HEK293T (cell line): Measurements from ENCODE around the gene VIPR2.

Experiments
- CTCF ChIA-PET: fragments of 350-600 bp; formaldehyde crosslinking; extraction: SDS; loops from one replicate; lab custom pipeline; 2021; ENCODE audit warnings: antibody characterized with exemption, inconsistent platforms; lab: Yijun Ruan, JAX
- POLR2A ChIA-PET: fragments of 350-600 bp; formaldehyde crosslinking; extraction: SDS; loops from one replicate; lab custom pipeline; 2020; ENCODE audit warnings: antibody characterized with exemption, inconsistent platforms; lab: Yijun Ruan, JAX
- DNase-seq: peaks from one replicate; pipeline ENCODE4 v3.0.0; 2012; ENCODE audit warnings: mixed read lengths; ENCODE audit errors: extremely low spot score
- ARNT ChIP-seq: fragments of 450-650 bp; IDR thresholded peaks from 2 replicates; pipeline ENCODE4 v1.6.1; 2017; ENCODE audit warnings: mild to moderate bottlenecking
- BHLHE40 ChIP-seq: fragments of 450-650 bp; IDR thresholded peaks from 2 replicates; pipeline ENCODE4 v1.6.1; 2016; ENCODE audit warnings: mild to moderate bottlenecking, moderate library complexity, borderline replicate concordance
- CTBP1 ChIP-seq: fragments of 450-650 bp; IDR thresholded peaks from 2 replicates; pipeline ENCODE4 v1.6.1; 2016; ENCODE audit warnings: borderline replicate concordance
- ELF4 ChIP-seq: fragments of 450-650 bp; IDR thresholded peaks from 2 replicates; pipeline ENCODE4 v1.6.1; 2017; ENCODE audit warnings: antibody characterized with exemption
- FOXA1 ChIP-seq: fragments of 450-650 bp; IDR thresholded peaks from 2 replicates; pipeline ENCODE4 v1.6.1; 2016; ENCODE audit warnings: mild to moderate bottlenecking
- FOXK2 ChIP-seq: fragments of 450-650 bp; IDR thresholded peaks from 2 replicates; pipeline ENCODE4 v1.6.1; 2016; ENCODE audit warnings: mild to moderate bottlenecking
- FOXM1 ChIP-seq: fragments of 450-650 bp; IDR thresholded peaks from 2 replicates; pipeline ENCODE4 v1.6.1; 2017; ENCODE audit warnings: mild to moderate bottlenecking, borderline replicate concordance
- HDGF ChIP-seq: fragments of 450-650 bp; IDR thresholded peaks from 2 replicates; pipeline ENCODE4 v1.6.1; 2017; ENCODE audit warnings: antibody characterized with exemption, borderline replicate concordance
- L3MBTL2 ChIP-seq: fragments of 450-650 bp; conservative IDR thresholded peaks from 2 replicates; pipeline ENCODE4 v1.6.1; 2016; ENCODE audit warnings: mild to moderate bottlenecking
- LEF1 ChIP-seq: fragments of 450-650 bp; IDR thresholded peaks from 2 replicates; pipeline ENCODE4 v1.6.1; 2017; ENCODE audit warnings: mild to moderate bottlenecking, borderline replicate concordance
- NFRKB ChIP-seq: fragments of 450-650 bp; IDR thresholded peaks from 2 replicates; pipeline ENCODE4 v1.6.1; 2016; ENCODE audit warnings: mild to moderate bottlenecking, moderate library complexity
- SP1 ChIP-seq: fragments of 450-650 bp; IDR thresholded peaks from 2 replicates; pipeline ENCODE4 v1.6.1; 2017
- SUZ12 ChIP-seq: fragments of 450-650 bp; IDR thresholded peaks from 2 replicates; pipeline ENCODE4 v1.6.1; 2016; ENCODE audit warnings: mild to moderate bottlenecking
- TARDBP ChIP-seq: fragments of 450-650 bp; IDR thresholded peaks from 2 replicates; pipeline ENCODE4 v1.6.1; 2016
- ZNF384 ChIP-seq: fragments of 450-650 bp; IDR thresholded peaks from 2 replicates; pipeline ENCODE4 v1.6.1; 2016
- TF ChIP-seq, protein P1 (sequence below): fragments of 450-650 bp; IDR thresholded peaks from 2 replicates; pipeline ENCODE4 v1.6.1; 2016

The VIPR2 gene

DNA sequence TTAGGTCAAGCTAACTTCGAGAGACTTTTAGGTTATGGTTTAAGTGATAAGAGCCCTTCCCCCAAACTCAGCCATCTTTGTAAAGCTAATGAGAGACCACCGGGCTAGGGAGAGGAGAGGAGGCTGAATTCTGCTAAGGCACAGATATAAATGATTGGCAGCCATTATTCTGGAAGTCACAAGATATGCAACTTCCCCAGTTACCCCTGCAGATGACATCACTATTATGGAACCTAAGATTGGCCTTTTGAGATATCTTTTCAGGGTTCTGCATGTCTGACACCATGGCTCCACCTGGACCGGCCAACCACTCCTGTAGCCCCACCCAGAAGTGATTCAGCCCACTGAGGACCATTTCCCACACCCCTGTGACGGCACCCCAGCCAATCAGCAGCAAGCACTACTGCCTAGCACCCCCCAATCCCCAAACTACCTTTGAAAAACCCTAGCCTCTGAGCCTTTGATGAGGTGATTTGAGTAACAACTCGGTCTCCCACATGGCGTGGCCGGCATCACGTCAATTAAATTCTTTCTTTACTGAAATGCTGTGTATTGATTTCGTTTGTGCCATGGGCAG is 14.4 kb downstream of the VIPR2 start:
- TF ChIP-seq ZNF384 (no peak), BHLHE40 (no peak), CTBP1 (no peak), LEF1 (no peak), FOXK2 (no peak), NFRKB (no peak), SUZ12 (no peak), FOXA1 (no peak), ELF4 (no peak), TARDBP (no peak), SP1 (no peak), FOXM1 (no peak), L3MBTL2 (no peak), HDGF (no peak), ARNT (no peak)
- TF ChIP-seq, protein P1, sequence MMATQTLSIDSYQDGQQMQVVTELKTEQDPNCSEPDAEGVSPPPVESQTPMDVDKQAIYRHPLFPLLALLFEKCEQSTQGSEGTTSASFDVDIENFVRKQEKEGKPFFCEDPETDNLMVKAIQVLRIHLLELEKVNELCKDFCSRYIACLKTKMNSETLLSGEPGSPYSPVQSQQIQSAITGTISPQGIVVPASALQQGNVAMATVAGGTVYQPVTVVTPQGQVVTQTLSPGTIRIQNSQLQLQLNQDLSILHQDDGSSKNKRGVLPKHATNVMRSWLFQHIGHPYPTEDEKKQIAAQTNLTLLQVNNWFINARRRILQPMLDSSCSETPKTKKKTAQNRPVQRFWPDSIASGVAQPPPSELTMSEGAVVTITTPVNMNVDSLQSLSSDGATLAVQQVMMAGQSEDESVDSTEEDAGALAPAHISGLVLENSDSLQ = no peak
- ChIA-PET CTCF (no interaction called here), POLR2A (no interaction called here)
- DNase-seq = no peak

DNA sequence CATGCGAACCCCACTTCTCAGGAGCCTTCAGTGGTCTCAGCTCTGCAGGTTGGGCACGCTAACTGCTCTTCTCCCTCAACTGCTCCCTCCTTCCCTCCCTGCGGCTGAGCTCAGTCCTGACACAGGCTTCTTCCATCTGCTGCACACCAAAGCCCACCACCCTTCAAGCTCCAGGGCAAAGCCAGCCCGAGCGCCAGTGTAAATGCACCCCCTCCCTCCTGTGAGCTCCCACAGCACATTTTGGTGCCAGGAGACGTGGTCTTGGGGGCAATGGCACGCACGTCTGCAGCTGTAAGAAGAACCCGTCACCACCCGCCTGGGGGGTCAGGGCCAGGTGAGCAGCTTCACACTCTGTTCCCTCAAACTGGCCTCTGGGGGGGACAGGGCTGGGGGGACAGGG is 15.9 kb downstream of the VIPR2 start:
- ChIA-PET POLR2A (no interaction called here), CTCF (no interaction called here)
- TF ChIP-seq SP1 (no peak), FOXK2 (no peak), HDGF (no peak), FOXM1 (no peak), FOXA1 (no peak), TARDBP (no peak), ZNF384 (no peak), ELF4 (no peak), LEF1 (no peak), CTBP1 (no peak), SUZ12 (no peak), NFRKB (no peak), ARNT (no peak), BHLHE40 (no peak), L3MBTL2 (no peak)
- TF ChIP-seq, protein P1 = no peak
- no peak for DNase-seq

GRCh38 chr7:159127691-159128642 is 16.7 kb downstream of the VIPR2 start:
- no peak for DNase-seq
- POLR2A ChIA-PET = no interaction called here
- CTCF ChIA-PET = no interaction called here
- no peak for TF ChIP-seq ZNF384
- no peak for TF ChIP-seq BHLHE40
- no peak for TF ChIP-seq LEF1
- no peak for TF ChIP-seq SUZ12
- no peak for TF ChIP-seq L3MBTL2
- TF ChIP-seq NFRKB = no peak
- no peak for TF ChIP-seq HDGF
- TF ChIP-seq FOXM1 = no peak
- TF ChIP-seq CTBP1 = no peak
- TF ChIP-seq ARNT = no peak
- no peak for TF ChIP-seq FOXK2
- TF ChIP-seq SP1 = no peak
- TF ChIP-seq, protein P1 = no peak
- TF ChIP-seq ELF4 = no peak
- no peak for TF ChIP-seq FOXA1
- TF ChIP-seq TARDBP = no peak

GRCh38 chr7:159126311-159127260 is 18.1 kb downstream of the VIPR2 start:
- ChIA-PET CTCF (no interaction called here), POLR2A (no interaction called here)
- no peak for TF ChIP-seq ZNF384
- no peak for TF ChIP-seq FOXA1
- DNase-seq = no peak

- CTCF ChIA-PET = no interaction called here
- DNase-seq = no peak
- TF ChIP-seq ZNF384 = no peak
- TF ChIP-seq, protein P1 = no peak
- TF ChIP-seq BHLHE40 = no peak
- no peak for TF ChIP-seq SUZ12
- no peak for TF ChIP-seq TARDBP
- no peak for TF ChIP-seq HDGF
- TF ChIP-seq NFRKB = no peak
- TF ChIP-seq FOXK2 = no peak
- TF ChIP-seq CTBP1 = no peak
- no peak for TF ChIP-seq FOXM1
- TF ChIP-seq SP1 = no peak
- no peak for TF ChIP-seq ARNT
- TF ChIP-seq ELF4 = no peak
- TF ChIP-seq LEF1 = no peak
- no peak for TF ChIP-seq FOXA1
- no peak for TF ChIP-seq L3MBTL2
- POLR2A ChIA-PET = no interaction called here
Observed at GRCh38 chr7:159125955-159126270, 18.8 kb downstream of the VIPR2 start.
